RPMI8226 (cell line): ENCODE data around the gene ABCC2.

Source experiments
- DNase-seq: peaks from one replicate; pipeline ENCODE4 v3.0.0-alpha.2; 2015

ABCC2 gene

DNA sequence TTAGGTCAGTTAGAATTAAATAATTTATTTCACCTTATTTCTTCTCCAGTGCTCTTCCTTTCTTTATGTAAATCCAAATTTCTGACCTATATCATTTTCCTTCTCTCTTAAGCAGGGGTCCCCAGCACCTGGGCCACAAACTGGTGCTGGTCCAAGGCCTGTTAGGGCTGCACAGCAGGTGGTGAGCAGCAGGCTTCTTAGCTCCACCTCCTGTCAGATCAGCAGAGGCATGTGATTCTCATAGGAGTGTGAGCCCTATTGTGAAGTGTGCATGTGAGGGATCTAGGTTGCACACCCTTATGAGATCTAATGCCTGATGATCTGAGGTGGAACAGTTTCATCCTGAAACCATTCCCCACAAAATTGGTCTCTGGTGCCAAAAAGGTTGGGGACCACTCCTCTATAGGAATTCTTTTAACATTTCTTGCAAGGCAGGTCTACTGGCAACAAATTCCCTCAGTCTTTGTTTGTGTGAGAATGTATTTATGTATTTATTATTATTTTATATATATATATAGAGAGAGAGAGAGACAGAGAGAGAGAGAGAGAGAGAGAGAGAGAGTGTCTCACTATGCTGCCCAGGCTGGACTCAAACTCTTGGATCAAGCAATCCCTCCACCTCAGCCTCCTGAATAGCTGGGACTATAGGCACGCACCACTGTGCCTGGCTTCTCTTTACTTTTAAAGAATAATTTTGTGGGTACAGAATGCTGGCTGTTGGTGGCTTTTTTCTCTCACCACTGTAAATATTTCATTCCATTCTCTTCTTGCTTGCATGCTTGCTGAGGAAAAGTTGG is 4.3 kb upstream of the ABCC2 start:
- DNase-seq, result no peak

DNA sequence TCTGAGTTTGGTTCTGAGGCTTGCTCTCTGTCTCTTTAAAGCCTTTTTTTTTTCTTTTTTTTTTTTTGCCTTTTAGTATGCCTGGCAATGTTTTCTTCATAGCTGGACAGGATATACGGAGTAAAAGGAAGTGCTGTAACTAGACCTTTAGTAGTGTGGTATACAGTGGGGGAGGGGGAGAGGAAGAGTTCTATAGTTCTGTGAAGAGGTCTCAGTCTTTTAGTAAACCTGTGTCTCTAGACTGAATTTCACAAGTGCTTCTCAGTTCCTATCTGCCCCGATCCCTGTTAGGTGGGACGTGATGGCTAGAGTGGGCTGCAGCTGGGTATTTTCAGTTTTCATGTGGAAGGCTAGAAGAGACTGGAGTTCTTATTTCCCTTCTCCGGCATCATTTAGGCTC is 3.1 kb upstream of the ABCC2 start:
- DNase-seq, result peak; percentile 7

DNA sequence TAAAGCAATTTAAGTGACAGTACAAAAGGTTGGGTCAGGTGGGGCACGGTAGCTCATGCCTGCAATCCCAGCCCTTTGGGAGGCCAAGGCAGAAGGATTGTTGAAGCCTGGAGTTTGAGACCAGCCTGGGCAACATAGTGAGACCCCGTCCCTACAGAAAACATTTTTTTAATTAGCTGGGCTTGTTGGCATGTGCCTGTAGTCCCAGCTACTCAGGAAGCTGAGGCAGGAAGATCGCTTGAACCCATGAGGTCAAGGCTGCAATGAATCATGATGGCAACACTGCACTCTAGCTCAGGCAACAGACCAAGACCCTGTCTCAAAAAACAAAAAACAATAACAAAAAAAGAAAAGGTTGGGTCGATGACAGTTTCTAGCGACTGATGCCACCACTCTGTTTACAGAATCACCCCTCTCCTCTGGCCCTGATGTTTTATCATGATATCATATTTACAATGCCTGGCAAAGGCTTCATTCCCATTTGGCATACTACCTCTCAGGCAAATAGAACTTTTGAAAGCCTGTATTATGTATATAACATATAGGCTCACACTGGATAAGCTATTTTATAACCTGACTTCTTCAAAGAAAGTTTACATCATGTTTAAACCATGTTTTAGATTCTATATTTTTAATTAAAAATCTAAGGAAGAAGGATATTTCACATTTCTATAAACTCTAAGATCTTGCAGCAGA is 558 bp upstream of the ABCC2 start:
- no peak for DNase-seq

DNA sequence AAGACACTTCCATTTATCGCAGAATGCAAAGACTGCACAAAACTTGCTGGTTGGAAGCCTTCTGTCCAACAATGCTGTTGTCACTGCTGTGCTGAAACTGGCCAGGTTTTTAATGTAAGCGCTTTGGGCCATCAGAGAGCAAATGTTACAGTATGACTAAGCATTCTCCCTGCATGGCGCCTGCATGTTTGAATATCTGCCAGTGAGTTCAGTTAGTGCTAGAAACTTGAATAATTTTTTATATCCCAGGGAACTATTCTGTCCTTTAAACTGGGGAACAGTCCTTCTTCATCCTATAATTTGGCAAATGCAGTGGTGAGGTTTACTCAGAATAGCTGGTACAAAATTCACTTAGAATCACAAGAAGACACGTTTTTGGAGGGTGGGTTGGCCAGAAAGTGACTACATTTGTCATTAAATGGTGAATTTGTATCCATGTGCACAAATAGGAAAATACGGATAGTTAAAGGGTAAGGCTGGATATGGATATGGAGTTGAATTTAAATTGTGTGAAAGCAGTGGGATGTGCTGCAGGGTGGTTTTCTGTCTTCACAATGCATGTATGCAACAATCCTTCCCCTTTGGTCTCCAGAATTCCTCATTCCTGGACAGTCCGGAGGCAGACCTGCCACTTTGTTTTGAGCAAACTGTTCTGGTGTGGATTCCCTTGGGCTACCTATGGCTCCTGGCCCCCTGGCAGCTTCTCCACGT is 1.7 kb downstream of the ABCC2 start:
- no peak for DNase-seq

DNA sequence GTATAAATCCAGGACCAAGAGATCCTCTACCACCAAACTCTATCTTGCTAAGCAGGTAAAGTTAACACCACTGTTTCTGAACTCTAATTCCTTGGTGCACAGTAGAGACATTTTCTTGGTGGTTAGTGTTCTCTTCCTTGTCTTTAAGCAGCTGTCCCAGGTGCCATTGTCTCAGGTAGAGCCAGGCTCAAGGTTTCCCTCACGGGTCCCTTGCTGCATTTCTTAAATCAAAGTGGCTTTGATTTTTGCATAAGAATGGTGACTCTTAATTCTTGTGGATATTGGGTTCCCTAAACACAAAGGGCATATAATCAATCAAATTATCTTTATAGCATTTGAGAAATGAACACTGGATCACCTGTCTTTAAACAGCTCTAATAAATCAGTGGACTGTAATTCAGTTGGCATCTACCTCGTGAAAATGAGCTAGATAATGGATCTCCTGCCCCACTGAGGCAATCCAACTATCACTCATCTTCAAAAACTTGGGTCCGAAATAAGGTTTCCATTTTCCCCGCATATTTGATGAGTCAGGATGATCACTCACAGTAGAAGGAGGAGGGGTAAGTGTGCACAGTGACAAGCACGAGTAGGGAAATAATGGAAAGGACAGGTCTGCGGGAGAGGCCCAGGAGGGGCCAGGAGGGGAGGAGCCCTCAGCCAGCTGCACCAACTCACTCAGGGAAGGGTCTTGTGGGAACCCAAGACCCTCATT is 2.4 kb downstream of the ABCC2 start:
- no peak for DNase-seq

DNA sequence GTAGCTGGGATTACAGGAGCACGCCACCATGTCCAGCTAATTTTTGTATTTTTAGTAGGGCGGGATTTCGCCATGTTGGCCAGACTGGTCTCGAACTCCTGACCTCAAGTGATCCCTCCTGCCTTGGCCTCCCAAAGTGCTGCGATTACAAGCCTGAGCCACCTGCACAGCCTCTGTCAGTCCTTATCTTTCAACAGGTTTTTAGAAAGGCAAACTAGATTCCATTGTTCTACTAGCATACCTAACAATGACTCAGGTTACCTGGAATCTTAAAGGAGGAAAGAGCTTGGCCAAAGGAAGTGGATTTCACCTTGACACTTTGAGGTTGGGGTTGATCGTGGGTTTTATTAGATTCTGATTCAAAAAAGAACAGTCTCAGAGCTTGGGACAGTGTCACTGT is 3.2 kb downstream of the ABCC2 start:
- no peak for DNase-seq

DNA sequence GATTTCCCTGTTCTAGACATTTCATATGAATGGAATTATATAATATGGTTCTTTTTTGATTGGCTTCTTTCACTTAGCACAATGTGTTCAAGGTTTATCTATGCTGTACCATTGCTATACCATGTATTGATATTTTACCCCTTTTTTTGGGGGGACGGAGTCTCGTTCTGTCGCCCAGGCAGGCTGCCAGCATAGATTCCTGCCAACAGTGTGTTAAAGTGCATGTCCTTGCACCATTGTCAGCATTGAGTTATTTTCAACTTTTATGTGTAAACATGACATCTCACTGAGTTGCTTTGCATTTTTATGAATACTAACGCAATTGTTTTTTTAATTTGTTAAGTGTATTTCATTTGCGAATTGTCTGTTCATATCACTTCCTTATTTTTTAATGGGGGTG is 4.9 kb downstream of the ABCC2 start:
- DNase-seq, result no peak

DNA sequence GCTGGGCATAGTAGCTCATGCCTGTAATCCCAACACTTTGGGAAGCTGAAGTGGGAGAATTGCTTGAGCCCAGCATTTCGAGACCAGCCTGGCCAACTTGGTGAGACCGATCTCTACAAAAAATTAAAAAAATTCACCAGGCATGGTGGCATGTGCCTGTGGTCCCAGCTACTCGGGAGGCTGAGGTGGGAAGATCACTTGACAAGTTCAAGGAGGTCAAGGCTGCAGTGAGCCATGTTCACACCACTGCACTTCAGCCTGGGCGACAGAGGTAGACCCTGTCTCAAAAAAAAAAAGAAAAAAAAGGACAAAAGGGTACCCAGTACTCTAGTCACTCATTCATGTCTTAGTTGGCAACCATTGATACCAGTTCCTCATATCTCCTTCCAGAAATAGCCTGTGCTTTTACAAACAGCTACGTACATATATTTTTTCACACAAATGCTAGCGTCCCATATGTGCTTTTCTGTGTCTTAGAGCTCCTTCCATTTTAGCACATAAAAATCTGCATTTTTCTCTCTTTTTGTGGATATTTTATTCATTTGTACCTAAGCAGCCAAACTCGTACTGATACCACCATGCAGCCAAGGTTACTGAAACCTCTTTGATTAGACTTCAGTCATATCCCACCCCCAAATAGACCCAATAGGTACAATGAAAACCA is 5.5 kb downstream of the ABCC2 start:
- no peak for DNase-seq

DNA sequence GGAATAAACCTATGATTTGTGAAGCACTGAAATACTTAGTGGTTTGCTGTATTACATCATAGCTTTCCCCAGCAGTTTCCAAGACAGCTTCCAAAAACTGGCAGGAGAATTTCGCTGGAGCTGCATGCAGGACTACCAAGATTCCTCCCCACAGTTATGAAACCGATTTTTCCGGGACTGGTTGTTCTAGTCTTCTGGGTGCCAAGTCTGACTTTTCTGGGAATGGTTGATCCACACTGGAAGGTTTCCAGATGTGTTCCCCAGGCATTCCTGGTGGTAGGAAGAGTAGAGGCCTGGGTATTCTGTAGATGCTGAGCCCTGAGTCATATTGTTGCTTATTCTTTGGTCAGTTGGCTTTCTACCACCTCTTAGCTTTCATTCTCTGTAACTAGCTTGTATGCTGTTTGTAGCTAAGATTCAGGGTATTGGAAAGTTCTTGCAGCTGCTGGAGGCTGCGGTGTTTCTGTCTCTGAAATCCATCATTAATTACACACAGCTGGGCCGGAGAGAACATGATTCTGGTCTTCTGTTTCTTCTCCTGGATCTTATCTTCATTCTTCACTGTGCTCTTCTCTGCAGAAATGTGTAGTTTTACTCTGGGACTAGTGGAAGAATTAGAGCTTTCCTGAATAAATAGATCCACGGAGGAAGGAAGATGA is 6.3 kb downstream of the ABCC2 start:
- no peak for DNase-seq

DNA sequence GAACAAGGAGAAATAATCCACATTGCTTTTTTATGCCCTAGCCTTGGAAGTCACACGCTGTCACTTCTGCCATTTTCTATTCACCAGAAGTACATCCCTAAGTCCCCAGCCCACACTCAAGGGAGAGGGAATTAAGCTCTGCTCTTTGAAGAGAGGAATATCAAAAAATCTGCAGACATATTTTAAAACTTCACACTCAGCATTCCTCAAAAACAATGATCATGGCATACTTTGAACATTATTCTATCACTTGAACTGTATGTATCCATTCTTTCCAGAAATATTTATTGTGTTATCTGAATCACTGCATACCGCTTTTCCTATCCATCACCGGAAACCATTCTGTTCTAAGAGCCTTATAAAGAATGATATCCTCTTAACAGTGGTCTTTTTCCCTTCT is 9.4 kb downstream of the ABCC2 start:
- no peak for DNase-seq

DNA sequence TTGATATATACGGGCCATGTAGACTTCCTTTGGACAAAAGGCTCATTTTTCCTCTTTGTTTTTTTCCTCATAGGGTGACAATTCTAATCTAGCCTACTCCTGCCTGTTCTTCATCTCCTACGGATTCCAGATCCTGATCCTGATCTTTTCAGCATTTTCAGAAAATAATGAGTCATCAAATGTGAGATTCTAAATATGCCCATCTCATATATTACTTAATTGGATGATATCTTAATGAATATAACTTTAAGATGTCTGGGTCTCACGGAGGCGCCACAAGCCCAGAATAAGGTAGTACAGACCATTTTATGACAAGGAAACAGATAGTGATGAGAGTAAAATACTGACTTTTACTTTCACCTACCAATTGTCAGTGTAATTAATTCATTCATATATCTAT is 11.4 kb downstream of the ABCC2 start:
- DNase-seq, result no peak

DNA sequence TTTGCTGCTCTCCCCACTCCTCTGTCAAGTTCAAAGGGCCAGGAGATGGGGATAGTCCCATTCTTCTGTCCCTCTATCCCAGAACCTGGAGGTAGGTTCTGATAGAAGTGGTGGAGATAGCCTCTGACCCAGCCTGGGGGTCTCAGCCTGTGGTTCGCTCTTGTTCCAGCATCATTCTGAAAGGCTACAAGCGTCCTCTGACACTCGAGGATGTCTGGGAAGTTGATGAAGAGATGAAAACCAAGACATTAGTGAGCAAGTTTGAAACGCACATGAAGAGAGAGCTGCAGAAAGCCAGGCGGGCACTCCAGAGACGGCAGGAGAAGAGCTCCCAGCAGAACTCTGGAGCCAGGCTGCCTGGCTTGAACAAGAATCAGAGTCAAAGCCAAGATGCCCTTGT is 14.5 kb downstream of the ABCC2 start:
- DNase-seq, result no peak

DNA sequence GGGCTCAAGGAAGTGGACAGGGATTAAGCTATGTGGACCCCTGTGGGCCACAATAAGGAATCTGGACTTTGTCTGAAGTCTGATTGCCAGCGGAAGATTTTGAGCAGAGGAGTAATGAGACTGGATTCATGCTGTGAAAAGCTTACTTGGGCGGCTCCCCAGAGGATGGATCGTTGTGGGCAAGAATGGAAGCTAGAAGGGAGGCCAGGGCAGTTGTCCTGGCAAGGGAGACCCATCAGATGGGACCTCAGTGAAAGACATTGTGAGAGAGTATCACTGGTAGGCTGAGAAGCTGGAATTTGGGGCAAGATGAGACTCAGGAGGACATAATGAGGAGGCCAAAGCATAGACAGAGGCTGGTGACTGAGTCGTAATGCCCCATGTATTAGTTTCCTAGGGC is 15.6 kb downstream of the ABCC2 start:
- DNase-seq, result no peak

DNA sequence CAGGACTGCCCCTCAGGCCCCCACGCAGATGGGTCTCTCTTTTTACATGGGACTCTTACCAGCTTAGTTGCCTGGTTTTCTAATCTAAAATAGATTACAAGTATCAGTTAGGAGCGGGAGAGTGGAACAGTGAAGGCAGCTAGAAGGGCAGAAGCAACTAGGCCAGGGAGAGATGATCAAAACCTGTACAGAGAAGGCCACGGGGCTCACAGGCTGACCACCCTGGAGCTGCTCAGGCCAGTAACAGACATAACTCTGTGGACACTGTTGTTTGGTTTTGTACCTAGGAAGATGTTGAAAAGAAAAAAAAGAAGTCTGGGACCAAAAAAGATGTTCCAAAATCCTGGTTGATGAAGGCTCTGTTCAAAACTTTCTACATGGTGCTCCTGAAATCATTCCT is 16.5 kb downstream of the ABCC2 start:
- no peak for DNase-seq

DNA sequence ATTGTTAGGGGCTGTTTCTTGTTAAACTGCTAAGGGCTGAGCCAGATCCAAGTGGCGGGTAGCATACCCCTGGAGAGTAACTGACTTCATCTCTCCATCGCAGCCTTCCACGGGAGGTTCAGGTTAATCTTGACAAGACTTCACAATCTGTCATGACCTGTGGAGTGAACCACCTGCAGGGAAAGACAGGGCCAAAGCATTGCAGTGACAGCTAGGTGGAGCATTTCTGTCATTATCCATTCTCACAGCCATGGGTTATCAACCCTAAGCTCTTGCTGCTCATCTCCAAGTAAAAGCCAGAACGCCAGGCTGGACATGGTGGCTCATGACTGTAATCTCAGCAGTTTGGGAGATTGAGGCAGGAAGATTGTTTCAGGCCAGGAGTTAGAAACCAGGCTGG is 17.2 kb downstream of the ABCC2 start:
- DNase-seq, result no peak

DNA sequence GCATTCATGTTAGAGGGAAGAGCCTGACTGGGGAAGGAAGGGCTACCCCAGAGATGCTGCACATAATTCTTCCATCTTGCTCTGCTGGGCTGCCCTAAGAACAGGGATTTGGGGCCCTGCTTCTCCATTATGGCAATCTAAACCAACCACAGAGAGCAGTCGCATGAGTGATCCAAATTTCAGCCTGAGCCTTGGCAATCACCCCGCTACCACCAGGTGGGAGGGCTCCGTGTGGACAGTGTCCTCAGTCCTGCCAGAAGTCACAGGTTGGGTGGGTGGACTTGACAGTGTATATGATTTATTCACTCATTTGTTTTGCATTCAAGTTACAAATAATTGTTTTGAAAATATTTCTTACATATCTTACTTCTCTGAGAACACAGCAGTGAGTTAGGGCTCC is 22.0 kb downstream of the ABCC2 start:
- no peak for DNase-seq

DNA sequence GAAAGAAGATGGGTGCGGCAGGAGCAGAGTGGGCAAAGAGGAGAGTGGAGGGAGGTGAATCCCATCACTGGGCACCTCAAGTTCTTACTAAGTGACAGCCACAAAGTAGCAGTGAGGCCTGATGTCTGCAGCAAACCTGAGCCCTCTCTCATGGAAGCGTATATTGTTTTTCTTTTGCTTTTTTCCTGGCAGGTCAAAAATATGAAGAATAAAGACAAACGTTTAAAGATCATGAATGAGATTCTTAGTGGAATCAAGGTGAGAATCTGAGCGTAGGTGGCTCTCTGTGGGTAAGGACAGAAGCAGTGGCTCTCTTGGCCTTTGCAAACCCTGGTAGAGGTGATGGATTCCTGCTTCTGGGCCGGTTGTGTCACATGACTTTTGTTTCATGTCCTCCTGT is 22.8 kb downstream of the ABCC2 start:
- DNase-seq, result no peak

DNA sequence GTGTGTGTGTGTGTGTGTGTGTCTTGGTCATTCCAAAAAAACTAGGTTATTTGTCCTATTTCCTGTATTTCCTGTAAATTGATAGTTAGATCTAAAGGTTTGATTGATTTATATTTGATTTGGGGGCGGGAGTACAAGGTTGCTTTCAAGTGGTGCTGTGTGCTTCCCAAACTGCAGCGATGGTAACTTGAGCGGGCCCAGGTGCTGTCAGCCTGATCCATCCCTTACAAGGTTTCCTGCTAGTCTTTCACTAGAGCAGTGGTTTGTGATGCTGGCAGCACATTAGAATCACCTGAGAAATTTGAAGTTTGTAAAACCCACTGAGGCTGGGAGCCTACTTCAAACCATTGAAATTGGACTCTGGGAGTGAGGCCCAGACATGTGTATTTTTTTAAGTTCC is 23.7 kb downstream of the ABCC2 start:
- DNase-seq, result no peak

DNA sequence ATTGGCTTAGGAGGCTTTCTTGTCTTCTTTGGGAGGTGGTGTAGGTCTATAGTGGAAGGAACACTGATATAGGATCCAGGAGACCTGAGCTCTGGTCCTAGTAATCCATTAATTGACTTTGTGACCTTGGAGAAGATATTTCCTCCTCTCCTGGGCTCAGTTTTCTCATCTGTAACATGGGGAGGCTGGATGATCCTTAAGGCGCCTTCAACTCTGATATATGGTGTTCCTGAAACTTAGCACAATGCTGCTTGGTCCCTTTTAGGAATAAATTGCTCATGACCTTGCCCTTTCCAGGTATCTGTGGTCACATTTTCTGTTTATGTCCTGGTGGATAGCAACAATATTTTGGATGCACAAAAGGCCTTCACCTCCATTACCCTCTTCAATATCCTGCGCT is 25.3 kb downstream of the ABCC2 start:
- DNase-seq, result no peak

DNA sequence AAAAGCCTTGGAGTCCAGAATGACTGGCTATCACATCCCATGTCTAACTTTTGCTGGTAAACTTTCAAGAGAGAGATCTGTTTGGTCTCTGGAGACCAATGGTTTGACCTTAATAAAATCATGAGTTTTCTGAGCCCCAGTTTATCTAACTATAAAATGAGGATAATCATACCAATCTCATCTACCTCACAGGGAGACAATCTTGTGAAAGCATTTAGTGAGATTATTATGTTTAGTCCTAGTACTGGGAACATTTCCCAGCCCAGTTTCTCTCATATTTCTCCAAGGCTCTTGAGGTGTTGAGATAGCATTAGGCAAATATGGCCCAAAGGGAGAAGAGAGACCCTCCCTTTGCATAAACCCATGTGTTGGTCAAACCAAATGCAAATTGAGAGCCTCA is 25.8 kb downstream of the ABCC2 start:
- no peak for DNase-seq

DNA sequence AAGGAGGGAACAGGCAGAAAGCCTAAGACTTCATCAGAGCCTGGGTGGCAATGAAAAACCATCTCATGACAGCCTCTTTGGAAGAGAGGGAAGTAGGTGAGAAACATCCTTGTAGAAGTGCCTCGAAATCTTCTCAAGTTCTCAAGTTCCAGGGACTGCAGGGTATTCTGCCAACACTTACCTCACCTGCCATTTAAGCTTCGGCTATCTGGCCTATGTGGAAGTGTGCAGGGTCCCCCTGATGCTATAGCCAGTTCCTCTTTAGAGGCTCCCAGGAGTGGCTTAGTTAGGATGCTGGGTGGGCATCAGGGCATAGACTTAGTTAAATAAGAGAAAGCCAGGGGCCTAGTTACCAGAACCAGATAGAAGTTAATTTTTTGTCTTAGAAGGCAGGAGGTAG is 27.0 kb downstream of the ABCC2 start:
- no peak for DNase-seq

DNA sequence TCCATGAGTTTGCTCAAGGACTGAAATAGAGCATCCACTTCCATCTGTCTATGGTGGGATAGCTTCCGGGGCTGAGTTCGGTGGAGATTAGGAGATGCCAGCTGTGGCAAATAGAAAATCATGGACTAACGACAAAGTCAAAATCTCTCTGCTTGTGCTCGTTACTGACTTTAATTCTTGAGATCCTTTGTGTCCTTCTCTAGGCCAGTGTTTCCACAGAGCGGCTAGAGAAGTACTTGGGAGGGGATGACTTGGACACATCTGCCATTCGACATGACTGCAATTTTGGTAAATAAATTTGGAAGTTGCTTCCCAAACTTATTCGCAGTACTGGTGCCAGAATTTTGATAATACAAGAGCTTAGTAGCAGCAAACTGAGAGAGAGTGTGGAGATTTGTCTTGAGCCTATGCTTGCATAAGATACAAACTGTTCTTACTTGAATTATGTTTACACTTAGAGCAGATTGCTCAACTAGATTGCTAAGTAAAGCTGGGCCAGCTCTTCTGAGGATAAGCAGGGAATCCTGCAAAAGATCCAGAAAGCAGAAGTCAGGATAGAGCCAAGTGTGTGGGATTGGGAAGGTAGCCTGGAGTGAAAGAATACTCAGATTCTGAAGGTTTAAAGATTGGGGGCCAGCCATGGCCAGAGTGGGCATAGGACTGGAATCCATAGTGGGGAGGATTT is 27.6 kb downstream of the ABCC2 start:
- DNase-seq, result no peak
